ENCODE measurements around the gene EPHA7. TPM values are rescaled to one million over a fixed set of nuclear protein-coding genes. Genes with fewer than 3 reads are reported as not detected.

EPHA7 gene
- total and polyA plus RNA-seq, 2 donors (not counting 1 experiment from before 2014, with no cell fraction given), result under 0.01 to 0.03 TPM

- H3K4me3 ChIP-seq (replicated peaks in 1 of 4; ENCODE audit: control extremely low read depth in 1 of 4, insufficient read depth in 1 of 4, low read depth in 3 of 4, low read length in 4 of 4), result no peak overlapping the region
- no peak overlapping the region for H3K4me2 ChIP-seq (ENCODE audit: extremely low read depth, insufficient read depth, low read length)
- no peak overlapping the region for H3K9ac ChIP-seq (ENCODE audit: insufficient read depth, low read length)
- TF ChIP-seq EZH2 (IDR thresholded peaks at IDR 0.05; ENCODE audit: low read length, missing control alignments), result no peak
- no peak for TF ChIP-seq CTCF (conservative IDR thresholded peaks at IDR 0.05 in 1 of 2, IDR thresholded peaks at IDR 0.05 in 1 of 2; ENCODE audit: low read depth in 1 of 2, low read length in 2 of 2)
- no peak overlapping the region for H2AFZ ChIP-seq (ENCODE audit: low read length)
- H3K79me2 ChIP-seq (ENCODE audit: control insufficient read depth, insufficient read depth, low read length), result no peaks in the 10 kb centered on the region
- no peaks in the 10 kb centered on the region for H3K9me3 ChIP-seq (ENCODE audit: control insufficient read depth, insufficient read depth, low read depth, low read length)
- no peaks in the 10 kb centered on the region for H3K36me3 ChIP-seq (ENCODE audit: control insufficient read depth, insufficient read depth, low read length)
- H3K27ac ChIP-seq (ENCODE audit: insufficient read depth, low read length), result no peak overlapping the region
- no peak for DNase-seq (ENCODE audit: low read depth in 2 of 2)
- no peaks in the 10 kb centered on the region for H3K27me3 ChIP-seq (ENCODE audit: control insufficient read depth, insufficient read depth, low read length)
- no peaks in the 10 kb centered on the region for H3K4me1 ChIP-seq (ENCODE audit: control insufficient read depth, extremely low read depth, insufficient read depth, low read length)
- no peaks in the 10 kb centered on the region for H4K20me1 ChIP-seq (ENCODE audit: control insufficient read depth, extremely low read depth, insufficient read depth, low read length)
Measured at GRCh38 chr6:93294879-93295278, 124.5 kb downstream of the EPHA7 start.

- Histone ChIP-seq H3K4me3 (replicated peaks in 1 of 4; ENCODE audit: control extremely low read depth in 1 of 4, insufficient read depth in 1 of 4, low read depth in 3 of 4, low read length in 4 of 4) (no peak overlapping the region), H3K27me3 (ENCODE audit: control insufficient read depth, insufficient read depth, low read length) (no peaks in the 10 kb centered on the region), H3K36me3 (ENCODE audit: control insufficient read depth, insufficient read depth, low read length) (no peaks in the 10 kb centered on the region), H3K4me2 (ENCODE audit: extremely low read depth, insufficient read depth, low read length) (no peak overlapping the region), H3K9me3 (ENCODE audit: control insufficient read depth, insufficient read depth, low read depth, low read length) (no peaks in the 10 kb centered on the region), H4K20me1 (ENCODE audit: control insufficient read depth, extremely low read depth, insufficient read depth, low read length) (no peaks in the 10 kb centered on the region), H2AFZ (ENCODE audit: low read length) (no peak overlapping the region), H3K27ac (ENCODE audit: insufficient read depth, low read length) (no peak overlapping the region), H3K79me2 (ENCODE audit: control insufficient read depth, insufficient read depth, low read length) (no peaks in the 10 kb centered on the region), H3K9ac (ENCODE audit: insufficient read depth, low read length) (no peak overlapping the region), H3K4me1 (ENCODE audit: control insufficient read depth, extremely low read depth, insufficient read depth, low read length) (no peaks in the 10 kb centered on the region)
- TF ChIP-seq CTCF (conservative IDR thresholded peaks at IDR 0.05 in 1 of 2, IDR thresholded peaks at IDR 0.05 in 1 of 2; ENCODE audit: low read depth in 1 of 2, low read length in 2 of 2), result no peak
- no peak for DNase-seq (ENCODE audit: low read depth in 2 of 2)
Measured at GRCh38 chr6:93293872-93294271, 125.5 kb downstream of the EPHA7 start.

GRCh38 chr6:93293460-93293859 lies 125.9 kb downstream of the EPHA7 start:
- Histone ChIP-seq H3K79me2 (ENCODE audit: control insufficient read depth, insufficient read depth, low read length) (no peaks in the 10 kb centered on the region), H3K4me3 (replicated peaks in 1 of 4; ENCODE audit: control extremely low read depth in 1 of 4, insufficient read depth in 1 of 4, low read depth in 3 of 4, low read length in 4 of 4) (no peak overlapping the region), H3K4me1 (ENCODE audit: control insufficient read depth, extremely low read depth, insufficient read depth, low read length) (no peaks in the 10 kb centered on the region), H4K20me1 (ENCODE audit: control insufficient read depth, extremely low read depth, insufficient read depth, low read length) (no peaks in the 10 kb centered on the region), H3K4me2 (ENCODE audit: extremely low read depth, insufficient read depth, low read length) (no peak overlapping the region), H3K9me3 (ENCODE audit: control insufficient read depth, insufficient read depth, low read depth, low read length) (no peaks in the 10 kb centered on the region), H3K9ac (ENCODE audit: insufficient read depth, low read length) (no peak overlapping the region), H3K36me3 (ENCODE audit: control insufficient read depth, insufficient read depth, low read length) (no peaks in the 10 kb centered on the region), H3K27me3 (ENCODE audit: control insufficient read depth, insufficient read depth, low read length) (no peaks in the 10 kb centered on the region), H2AFZ (ENCODE audit: low read length) (no peak overlapping the region), H3K27ac (ENCODE audit: insufficient read depth, low read length) (no peak overlapping the region)
- TF ChIP-seq CTCF (conservative IDR thresholded peaks at IDR 0.05 in 1 of 2, IDR thresholded peaks at IDR 0.05 in 1 of 2; ENCODE audit: low read depth in 1 of 2, low read length in 2 of 2), result no peak
- TF ChIP-seq EZH2 (IDR thresholded peaks at IDR 0.05; ENCODE audit: low read length, missing control alignments), result no peak
- no peak for DNase-seq (ENCODE audit: low read depth in 2 of 2)
